Retina (tissue), 1 donor: Measurements from ENCODE around the gene MYH9.
A peak's percentile ranks its signal among the peaks of the same experiment; 100 is the strongest.
"Not testable (repeated sequence)": the region's sequence is repeated elsewhere in the genome, so short reads cannot be mapped to it uniquely, and the experiment has no call there.

Source experiments
- DNase-seq: peaks from one replicate; pipeline ENCODE4 v3.0.0-alpha.2; 2016

MYH9 gene

GRCh38 chr22:36387959-36388726, at the start of gene MYH9:
TSS of gene MYH9 (minus strand) at chr22:36387967. CDS start at chr22:36349236, 38,731 bp downstream.
- peak; percentile 99 for DNase-seq

GRCh38 chr22:36435516-36436415, 48.0 kb upstream of the MYH9 start:
- no peak for DNase-seq

GRCh38 chr22:36433318-36434231, 45.8 kb upstream of the MYH9 start:
- DNase-seq: no peak

GRCh38 chr22:36432592-36433317, 45.0 kb upstream of the MYH9 start:
- no peak for DNase-seq

GRCh38 chr22:36431977-36432376, 44.2 kb upstream of the MYH9 start:
- DNase-seq: no peak

DNA sequence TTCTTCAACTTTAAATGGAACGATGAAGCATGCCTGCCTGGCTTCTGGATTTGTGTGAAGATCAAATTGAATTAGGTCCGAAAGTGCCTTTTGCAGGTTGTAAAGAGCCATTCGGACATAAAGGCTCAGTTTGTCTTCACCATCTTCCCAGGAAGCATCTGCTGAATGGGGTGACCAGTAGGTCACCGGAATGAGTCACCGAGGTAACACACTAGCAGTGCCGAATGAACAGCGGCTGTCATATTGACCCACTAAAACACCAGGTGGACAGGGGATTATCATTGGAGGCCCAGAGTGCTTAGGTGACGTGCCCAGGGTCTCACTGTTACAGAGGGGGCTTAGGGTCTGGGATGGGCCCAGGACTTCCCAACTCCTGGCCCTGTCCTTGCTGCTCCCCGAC, 43.1 kb upstream of the MYH9 start:
- no peak for DNase-seq

DNA sequence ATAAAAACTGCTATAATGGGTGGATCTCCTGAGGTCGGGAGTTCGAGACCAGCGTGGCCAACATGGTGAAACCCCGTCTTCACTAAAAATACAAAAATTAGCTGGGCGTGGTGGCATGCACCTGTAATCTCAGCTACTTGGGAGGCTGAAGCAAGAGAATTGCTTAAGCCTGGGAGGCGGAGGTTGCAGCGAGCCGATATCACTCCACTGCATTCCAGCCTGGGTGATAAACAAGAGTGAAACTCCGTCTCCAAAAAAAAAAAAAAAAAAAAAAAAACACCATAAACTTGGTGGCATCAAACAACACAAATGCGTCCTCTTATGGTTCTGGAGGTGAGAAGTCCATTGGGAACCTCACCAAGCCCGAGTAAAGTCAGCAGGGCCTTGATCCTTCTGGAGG, 40.2 kb upstream of the MYH9 start:
- not testable (repeated sequence) for DNase-seq

DNA sequence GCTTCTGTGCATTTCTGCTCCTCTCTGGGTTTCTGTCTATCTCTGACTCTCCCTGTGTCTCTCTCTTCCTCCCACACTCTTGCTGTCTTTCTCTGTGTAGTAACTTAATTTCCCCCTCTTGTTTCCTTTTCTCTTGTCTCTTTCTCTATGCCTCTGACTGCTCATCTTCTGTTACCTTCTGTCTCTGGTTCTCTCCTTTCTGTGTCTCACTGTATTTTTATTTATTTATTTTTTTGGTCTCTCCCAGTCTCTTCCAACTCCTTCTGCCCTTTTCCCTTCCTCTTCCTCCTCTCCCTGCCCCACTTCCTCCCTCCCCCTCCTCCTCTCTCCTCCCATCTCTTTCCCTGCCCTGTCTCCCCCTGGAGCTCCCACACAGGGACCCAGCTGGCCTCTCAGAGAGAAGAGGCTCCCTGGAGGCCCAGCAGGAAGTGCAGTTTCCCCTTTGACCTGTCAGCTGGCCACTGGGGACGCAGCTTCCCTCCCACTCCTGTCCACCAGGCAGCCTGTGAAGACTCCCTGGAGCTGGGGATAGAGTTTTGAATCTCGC, 38.3 kb upstream of the MYH9 start:
- DNase-seq: no peak

GRCh38 chr22:36424901-36425579, 37.3 kb upstream of the MYH9 start:
- no peak for DNase-seq

DNA sequence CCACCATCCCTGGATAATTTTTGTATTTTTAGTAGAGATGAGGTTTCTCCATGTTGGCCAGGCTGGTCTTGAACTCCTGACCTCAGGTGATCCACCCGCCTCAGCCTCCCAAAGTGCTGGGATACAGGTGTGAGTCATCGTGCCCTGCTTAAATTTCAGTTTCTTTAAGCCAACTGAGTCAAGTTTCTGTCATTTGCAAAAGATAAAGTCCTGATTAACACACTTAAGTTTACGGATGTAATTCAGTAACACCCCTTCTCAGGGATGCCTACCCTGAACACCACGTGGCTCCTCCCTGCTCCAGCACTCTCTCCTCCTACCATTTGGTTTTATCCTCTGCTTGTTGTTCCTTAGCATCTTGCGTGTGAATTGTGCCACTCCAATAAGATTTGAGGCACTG, 36.7 kb upstream of the MYH9 start:
- DNase-seq: not testable (repeated sequence)

- no peak for DNase-seq
These were observed 36.0 kb upstream of the MYH9 start for GRCh38 chr22:36423461-36424404.

GRCh38 chr22:36422287-36423014, 34.7 kb upstream of the MYH9 start:
- DNase-seq: no peak

- DNase-seq: no peak
These were observed 32.4 kb upstream of the MYH9 start for GRCh38 chr22:36419912-36420882.

DNA sequence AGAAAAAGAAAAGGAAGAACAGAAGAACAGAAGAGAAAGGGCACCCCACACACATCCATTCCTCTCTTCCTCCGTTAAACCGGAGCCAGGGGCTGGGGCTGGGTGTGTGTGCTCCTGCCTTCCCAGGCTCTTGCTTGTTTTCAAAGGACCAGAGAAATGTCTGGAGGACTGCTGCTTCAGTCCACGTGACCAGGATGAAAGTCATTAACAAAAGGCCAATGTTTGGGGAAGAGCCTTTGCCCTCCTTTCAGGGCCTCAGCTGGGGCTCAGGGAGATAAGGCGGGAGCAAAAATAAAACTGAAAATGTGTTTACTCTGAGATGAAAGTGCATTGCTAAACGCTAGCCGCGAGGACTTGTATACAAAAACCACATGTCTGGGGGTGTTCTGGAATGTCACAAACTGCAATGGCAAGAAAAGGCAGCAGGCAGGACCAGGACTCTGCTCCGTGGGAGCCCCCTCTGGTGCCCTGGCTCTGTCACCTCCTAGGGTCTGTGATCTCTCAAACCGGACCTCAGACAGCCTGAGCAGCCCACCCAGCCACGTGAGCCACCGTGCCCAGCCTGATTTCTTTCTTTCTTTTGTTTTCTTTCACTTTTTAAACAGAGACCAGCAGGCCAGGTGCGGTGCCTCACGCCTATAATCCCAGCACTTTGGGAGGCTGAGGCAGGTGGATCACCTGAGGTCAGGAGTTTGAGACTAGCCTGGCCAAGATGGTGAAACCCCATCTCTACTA, 31.6 kb upstream of the MYH9 start:
- DNase-seq: peak; percentile 62

DNA sequence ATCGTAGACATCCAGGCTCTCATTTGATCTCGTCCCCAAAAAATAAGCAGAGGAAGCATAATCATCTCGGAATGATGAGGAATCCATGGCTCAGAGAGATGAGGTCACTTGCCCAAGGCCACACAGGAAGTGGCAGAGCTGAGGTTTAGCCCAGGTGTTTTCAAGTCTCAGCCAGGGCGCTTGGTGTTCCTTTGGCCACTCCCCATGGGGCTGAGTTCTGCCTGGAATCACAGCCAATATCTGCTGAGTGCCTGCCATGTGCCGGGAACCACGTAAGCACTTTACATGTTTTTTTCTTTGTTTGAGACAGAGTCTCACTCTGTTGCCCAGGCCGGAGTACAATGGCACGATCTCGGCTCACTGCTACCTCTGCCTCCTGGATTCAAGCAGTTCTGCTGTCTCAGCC, 29.5 kb upstream of the MYH9 start:
- no peak for DNase-seq

GRCh38 chr22:36415415-36416168, 27.8 kb upstream of the MYH9 start:
- no peak for DNase-seq
